Epithelial cell of esophagus (primary cell): Measurements from ENCODE around the gene BRD2.

ENCODE experiments used
- DNase-seq: peaks from one replicate; pipeline ENCODE4 v3.0.0; 2010; ENCODE audit warnings: low read depth
- H3K4me3 ChIP-seq: 2 replicates; pipeline ENCODE4 v1.5.1; 2011; ENCODE audit warnings: mild to moderate bottlenecking, low read length, control low read depth
- TF ChIP-seq, protein P1 (sequence below): IDR thresholded peaks from 2 replicates; pipeline ENCODE4 v1.5.1; 2011; ENCODE audit warnings: low read depth, mild to moderate bottlenecking, low read length, control low read depth, inconsistent platforms; ENCODE audit not compliant: insufficient read depth; ENCODE audit errors: missing control alignments

BRD2 gene

GRCh38 chr6:32995448-32995847 lies 27.1 kb downstream of the BRD2 start:
- TF ChIP-seq, protein P1, sequence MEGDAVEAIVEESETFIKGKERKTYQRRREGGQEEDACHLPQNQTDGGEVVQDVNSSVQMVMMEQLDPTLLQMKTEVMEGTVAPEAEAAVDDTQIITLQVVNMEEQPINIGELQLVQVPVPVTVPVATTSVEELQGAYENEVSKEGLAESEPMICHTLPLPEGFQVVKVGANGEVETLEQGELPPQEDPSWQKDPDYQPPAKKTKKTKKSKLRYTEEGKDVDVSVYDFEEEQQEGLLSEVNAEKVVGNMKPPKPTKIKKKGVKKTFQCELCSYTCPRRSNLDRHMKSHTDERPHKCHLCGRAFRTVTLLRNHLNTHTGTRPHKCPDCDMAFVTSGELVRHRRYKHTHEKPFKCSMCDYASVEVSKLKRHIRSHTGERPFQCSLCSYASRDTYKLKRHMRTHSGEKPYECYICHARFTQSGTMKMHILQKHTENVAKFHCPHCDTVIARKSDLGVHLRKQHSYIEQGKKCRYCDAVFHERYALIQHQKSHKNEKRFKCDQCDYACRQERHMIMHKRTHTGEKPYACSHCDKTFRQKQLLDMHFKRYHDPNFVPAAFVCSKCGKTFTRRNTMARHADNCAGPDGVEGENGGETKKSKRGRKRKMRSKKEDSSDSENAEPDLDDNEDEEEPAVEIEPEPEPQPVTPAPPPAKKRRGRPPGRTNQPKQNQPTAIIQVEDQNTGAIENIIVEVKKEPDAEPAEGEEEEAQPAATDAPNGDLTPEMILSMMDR = no peak
- no peak overlapping the region for H3K4me3 ChIP-seq
- DNase-seq = no peak

DNA sequence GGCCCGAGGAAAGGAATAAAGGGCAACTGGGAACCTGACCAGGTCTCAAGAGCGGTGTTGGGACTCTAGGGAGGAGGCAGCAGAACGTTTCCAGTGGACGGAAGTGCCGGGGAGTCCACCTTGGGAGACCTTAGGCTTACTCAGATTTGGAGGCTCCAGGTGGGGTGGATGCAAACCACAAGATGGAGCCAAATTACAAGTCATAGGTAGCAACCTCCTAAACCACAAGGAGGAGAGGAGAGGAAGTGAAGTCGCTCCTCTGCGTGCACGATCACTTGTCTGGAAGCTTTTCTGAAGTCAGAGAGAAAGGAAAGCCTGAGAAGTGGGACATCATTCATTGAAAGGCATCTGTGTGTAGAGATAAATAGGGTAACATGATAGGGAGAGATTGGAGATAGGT lies 31.7 kb downstream of the BRD2 start:
- TF ChIP-seq, protein P1 = peak; percentile 60
- peak; percentile 69 for DNase-seq
- no peak overlapping the region for H3K4me3 ChIP-seq

DNA sequence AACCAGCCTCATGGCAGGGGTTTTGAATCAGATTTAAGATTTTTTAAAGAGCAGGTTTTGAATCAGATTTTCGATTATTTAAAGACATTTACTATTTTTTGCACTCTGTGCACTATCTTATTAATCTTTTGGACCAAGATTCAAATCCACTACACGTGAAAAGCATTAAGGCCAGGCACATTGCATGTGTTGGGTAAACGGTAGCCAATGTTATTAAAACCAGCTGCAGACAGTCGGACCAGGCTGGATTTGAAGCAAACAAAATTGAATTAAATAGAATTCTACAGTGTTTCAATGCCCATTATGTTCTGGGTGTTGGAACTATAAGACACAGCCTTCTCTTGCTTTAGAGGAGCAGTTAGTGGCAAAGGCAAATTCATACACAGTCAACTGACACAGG lies 33.3 kb downstream of the BRD2 start:
- no peak for DNase-seq
- H3K4me3 ChIP-seq = no peak overlapping the region
- TF ChIP-seq, protein P1 = no peak

GRCh38 chr6:33004940-33005339 lies 36.5 kb downstream of the BRD2 start:
- H3K4me3 ChIP-seq = no peak overlapping the region
- DNase-seq = no peak
- TF ChIP-seq, protein P1 = no peak

DNA sequence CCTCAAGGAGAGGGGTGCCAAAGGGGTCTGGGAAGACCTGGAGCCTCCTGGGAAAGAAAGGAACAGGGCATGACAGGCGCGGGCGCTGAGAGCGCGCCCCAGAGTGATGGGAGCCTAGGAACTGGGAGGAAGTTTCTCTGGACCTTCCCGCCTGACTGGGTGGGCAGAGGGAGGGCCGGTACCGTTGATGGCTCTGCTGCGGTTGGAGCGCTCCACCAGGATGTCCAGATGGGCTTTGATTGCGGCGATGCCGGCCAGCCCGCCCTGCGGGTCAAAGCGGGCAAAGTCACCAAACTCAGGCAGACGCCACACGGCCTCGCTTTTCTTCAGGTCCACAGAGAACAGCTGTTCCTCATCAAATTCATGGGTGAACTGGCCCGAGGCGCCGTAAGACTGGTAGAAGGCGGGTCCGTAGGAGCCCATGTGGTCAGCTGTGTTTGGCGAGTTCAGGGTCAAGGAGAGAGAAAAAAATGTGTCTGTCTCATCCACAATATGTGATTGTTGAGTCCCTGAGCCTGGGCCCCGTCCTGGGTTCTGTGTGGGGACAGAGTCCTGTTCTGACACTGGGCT lies 39.5 kb downstream of the BRD2 start:
- no peak for DNase-seq
- H3K4me3 ChIP-seq = no peak overlapping the region
- TF ChIP-seq, protein P1 = no peak

GRCh38 chr6:33008944-33009861 lies 40.8 kb downstream of the BRD2 start, which contains the start of gene HLA-DOA:
TSS of gene HLA-DOA (minus strand) at chr6:33009591.
- TF ChIP-seq, protein P1 = no peak
- no peak within 1 kb of the TSS for H3K4me3 ChIP-seq
- DNase-seq = no peak
